D721Med (cell line): ENCODE results near the gene TCF23.

ENCODE experiments used
- DNase-seq: peaks from one replicate; pipeline ENCODE4 v3.0.0; 2011; ENCODE audit warnings: low spot score; ENCODE audit not compliant: insufficient read length
- FAIRE-seq: peaks from 2 replicates; lab custom pipeline; 2011; peaks lifted over from hg19 to GRCh38; lab: Jason Lieb, UNC
- TF ChIP-seq, protein P1 (sequence below): IDR thresholded peaks from 2 replicates; pipeline ENCODE4 v1.5.1; 2012; ENCODE audit warnings: mild to moderate bottlenecking, control low read depth; ENCODE audit not compliant: insufficient read depth; ENCODE audit errors: missing control alignments

The TCF23 gene

GRCh38 chr2:27125104-27125503 lies 23.7 kb upstream of the TCF23 start:
- no peak for DNase-seq
- no peak for FAIRE-seq
- TF ChIP-seq, protein P1, sequence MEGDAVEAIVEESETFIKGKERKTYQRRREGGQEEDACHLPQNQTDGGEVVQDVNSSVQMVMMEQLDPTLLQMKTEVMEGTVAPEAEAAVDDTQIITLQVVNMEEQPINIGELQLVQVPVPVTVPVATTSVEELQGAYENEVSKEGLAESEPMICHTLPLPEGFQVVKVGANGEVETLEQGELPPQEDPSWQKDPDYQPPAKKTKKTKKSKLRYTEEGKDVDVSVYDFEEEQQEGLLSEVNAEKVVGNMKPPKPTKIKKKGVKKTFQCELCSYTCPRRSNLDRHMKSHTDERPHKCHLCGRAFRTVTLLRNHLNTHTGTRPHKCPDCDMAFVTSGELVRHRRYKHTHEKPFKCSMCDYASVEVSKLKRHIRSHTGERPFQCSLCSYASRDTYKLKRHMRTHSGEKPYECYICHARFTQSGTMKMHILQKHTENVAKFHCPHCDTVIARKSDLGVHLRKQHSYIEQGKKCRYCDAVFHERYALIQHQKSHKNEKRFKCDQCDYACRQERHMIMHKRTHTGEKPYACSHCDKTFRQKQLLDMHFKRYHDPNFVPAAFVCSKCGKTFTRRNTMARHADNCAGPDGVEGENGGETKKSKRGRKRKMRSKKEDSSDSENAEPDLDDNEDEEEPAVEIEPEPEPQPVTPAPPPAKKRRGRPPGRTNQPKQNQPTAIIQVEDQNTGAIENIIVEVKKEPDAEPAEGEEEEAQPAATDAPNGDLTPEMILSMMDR, result no peak

DNA sequence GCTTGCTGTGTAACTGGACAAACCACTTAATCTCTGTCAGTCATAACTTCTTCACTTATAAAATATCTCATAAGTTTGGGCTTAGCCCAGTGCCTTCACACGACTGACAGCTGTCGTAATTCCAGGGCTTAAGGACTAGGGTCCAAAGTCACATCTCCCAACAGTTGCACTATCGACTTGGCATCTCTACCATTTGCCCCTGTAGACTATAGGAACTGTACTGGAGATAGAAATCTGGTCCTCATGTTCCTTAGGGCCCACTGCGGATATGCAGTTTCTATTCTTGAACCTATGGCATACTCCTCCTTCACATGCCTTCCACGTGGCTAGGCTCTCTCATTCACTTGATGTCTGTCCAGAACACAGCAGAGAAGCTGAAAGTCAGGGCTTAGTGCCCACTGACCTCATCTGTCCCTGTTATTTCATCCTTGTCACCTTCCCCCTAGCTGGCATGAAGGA lies 22.5 kb upstream of the TCF23 start:
- FAIRE-seq, result no peak
- no peak for DNase-seq
- TF ChIP-seq, protein P1, result no peak

GRCh38 chr2:27127883-27128667 lies 20.7 kb upstream of the TCF23 start:
- TF ChIP-seq, protein P1, result no peak
- FAIRE-seq, result no peak
- DNase-seq, result no peak

GRCh38 chr2:27128668-27129571 lies 19.9 kb upstream of the TCF23 start:
- FAIRE-seq (no peak), DNase-seq (no peak)
- TF ChIP-seq, protein P1, result no peak

- TF ChIP-seq, protein P1, result no peak
- DNase-seq (no peak), FAIRE-seq (no peak)
Observed at GRCh38 chr2:27130396-27130795, 18.4 kb upstream of the TCF23 start.

DNA sequence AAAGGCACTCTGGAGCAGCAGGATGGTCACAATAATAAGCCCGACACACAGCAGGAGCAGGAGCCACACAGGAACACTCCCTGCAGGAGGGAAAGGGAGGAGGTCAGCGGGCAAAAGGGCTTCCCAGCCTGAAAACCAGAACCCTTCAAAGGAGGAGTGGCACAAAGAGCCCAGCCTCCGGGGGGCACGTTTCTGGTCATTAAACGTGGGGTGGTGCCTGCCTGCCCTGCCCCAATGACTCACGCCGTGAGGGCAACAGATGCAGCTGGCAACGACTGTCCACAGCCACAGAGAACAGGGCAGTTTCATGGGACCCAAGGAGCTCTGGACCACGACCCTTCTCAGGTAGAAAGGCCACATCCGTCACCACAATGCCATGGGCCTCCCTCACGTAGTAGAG lies 17.4 kb upstream of the TCF23 start:
- FAIRE-seq (no peak), DNase-seq (no peak)
- TF ChIP-seq, protein P1, result no peak
